Activated CD8-positive, alpha-beta T cell treated with anti-CD3 and anti-CD28 coated beads, Interleukin-2, amount 10 ng/mL, durations not matched to agents 7 days and 5 days (primary cell): ENCODE data around the gene RCC2. TPM values are rescaled to one million over a fixed set of nuclear protein-coding genes. Genes with fewer than 3 reads are reported as not detected.

Experiments used
- ATAC-seq: fragments of 150-1000 bp; cut with Tn5 transposase; one replicate; pipeline ENCODE4 v1.10.0; 2021; ENCODE audit warnings: moderate library complexity
- CTCF ChIA-PET: fragments of 350-600 bp; sonication (Branson Sonifier 250); formaldehyde crosslinking; loops from one replicate; lab custom pipeline; 2021; ENCODE audit warnings: antibody characterized with exemption; lab: Charles Lee
- POLR2A ChIA-PET: fragments of 350-600 bp; sonication (Branson Sonifier 250); formaldehyde crosslinking; loops from one replicate; lab custom pipeline; 2021; ENCODE audit warnings: antibody characterized with exemption; lab: Charles Lee
- DNase-seq: peaks from one replicate; pipeline ENCODE4 v3.0.0-alpha.2; 2020
- H3K27ac Mint-ChIP-seq: one replicate; pipeline ENCODE4 v1.8.0; 2021; ENCODE audit warnings: mild to moderate bottlenecking, mixed read lengths
- H3K27me3 Mint-ChIP-seq: one replicate; pipeline ENCODE4 v1.8.0; 2021; ENCODE audit warnings: low read depth, mixed read lengths
- H3K36me3 Mint-ChIP-seq: one replicate; pipeline ENCODE4 v1.8.0; 2021; ENCODE audit warnings: low read depth, mixed read lengths
- H3K4me1 Mint-ChIP-seq: one replicate; pipeline ENCODE4 v1.8.0; 2021; ENCODE audit warnings: low read depth, mixed read lengths
- H3K4me3 Mint-ChIP-seq: one replicate; pipeline ENCODE4 v1.8.0; 2021; ENCODE audit warnings: mild to moderate bottlenecking, mixed read lengths
- H3K9me3 Mint-ChIP-seq: one replicate; pipeline ENCODE4 v1.8.0; 2022; ENCODE audit warnings: mixed read lengths; ENCODE audit not compliant: insufficient read depth
- total RNA-seq, 2 experiments: library from RNA; stranded (reverse); gene quantifications; one replicate each; pipeline ENCODE4 v1.2.3, GENCODE V29; 2021

Gene RCC2
- total RNA-seq, 2 experiments from 2014 or later = 151 to 152 TPM

GRCh38 chr1:17397910-17398695 lies 41.4 kb downstream of the RCC2 start:
- ChIA-PET CTCF (no interaction called here), POLR2A (no interaction called here)
- no peaks in the 10 kb centered on the region for H3K9me3 Mint-ChIP-seq
- H3K36me3 Mint-ChIP-seq = no peaks in the 10 kb centered on the region
- no peak for ATAC-seq
- no peaks in the 10 kb centered on the region for H3K27me3 Mint-ChIP-seq
- H3K27ac Mint-ChIP-seq = no peak overlapping the region
- H3K4me1 Mint-ChIP-seq = peaks cover 1% of the 10 kb centered on the region
- DNase-seq = no peak
- no peak overlapping the region for H3K4me3 Mint-ChIP-seq

DNA sequence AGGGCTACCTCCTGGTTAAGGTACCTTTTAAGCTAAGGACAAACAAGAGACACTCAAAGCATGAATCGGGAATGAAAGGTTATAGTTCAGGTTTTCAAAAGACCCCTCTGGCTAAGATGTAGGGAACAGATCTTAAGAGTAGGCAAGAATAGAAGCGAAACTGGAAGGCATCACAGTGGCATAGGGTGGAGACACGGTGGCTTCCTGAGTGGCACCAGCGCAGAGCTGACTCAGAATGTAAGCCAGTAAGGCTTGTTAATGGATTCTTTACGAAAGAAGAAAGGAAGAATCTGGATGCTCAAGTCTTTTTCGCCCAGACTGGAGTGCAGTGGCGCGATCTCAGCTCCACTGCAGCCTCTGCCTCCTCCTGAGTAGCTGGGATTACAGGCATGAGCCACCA lies 46.2 kb downstream of the RCC2 start:
- CTCF ChIA-PET = no interaction called here
- no peak for ATAC-seq

GRCh38 chr1:17392199-17392740 lies 47.2 kb downstream of the RCC2 start:
- ATAC-seq (no peak), DNase-seq (no peak)
- Mint-ChIP-seq H3K27ac (no peak overlapping the region), H3K4me3 (no peak overlapping the region), H3K36me3 (no peaks in the 10 kb centered on the region), H3K27me3 (no peaks in the 10 kb centered on the region), H3K4me1 (peaks cover 4% of the 10 kb centered on the region), H3K9me3 (no peaks in the 10 kb centered on the region)
- POLR2A ChIA-PET = no interaction called here
- CTCF ChIA-PET = no interaction called here

More for the DNA sequence above, 46.2 kb downstream of the RCC2 start:
- DNase-seq = no peak
- Mint-ChIP-seq H3K9me3 (no peaks in the 10 kb centered on the region), H3K36me3 (no peaks in the 10 kb centered on the region), H3K27me3 (no peaks in the 10 kb centered on the region), H3K4me1 (peaks cover 4% of the 10 kb centered on the region), H3K27ac (no peak overlapping the region), H3K4me3 (no peak overlapping the region)
- POLR2A ChIA-PET = no interaction called here

GRCh38 chr1:17381161-17381560 lies 58.3 kb downstream of the RCC2 start:
- Mint-ChIP-seq H3K4me3 (no peak overlapping the region), H3K27me3 (peaks cover 2% of the 10 kb centered on the region), H3K9me3 (no peaks in the 10 kb centered on the region), H3K36me3 (no peaks in the 10 kb centered on the region), H3K4me1 (no peaks in the 10 kb centered on the region), H3K27ac (no peak overlapping the region)
- CTCF ChIA-PET = no interaction called here
- ATAC-seq = no peak
- no peak for DNase-seq
- POLR2A ChIA-PET = no interaction called here

DNA sequence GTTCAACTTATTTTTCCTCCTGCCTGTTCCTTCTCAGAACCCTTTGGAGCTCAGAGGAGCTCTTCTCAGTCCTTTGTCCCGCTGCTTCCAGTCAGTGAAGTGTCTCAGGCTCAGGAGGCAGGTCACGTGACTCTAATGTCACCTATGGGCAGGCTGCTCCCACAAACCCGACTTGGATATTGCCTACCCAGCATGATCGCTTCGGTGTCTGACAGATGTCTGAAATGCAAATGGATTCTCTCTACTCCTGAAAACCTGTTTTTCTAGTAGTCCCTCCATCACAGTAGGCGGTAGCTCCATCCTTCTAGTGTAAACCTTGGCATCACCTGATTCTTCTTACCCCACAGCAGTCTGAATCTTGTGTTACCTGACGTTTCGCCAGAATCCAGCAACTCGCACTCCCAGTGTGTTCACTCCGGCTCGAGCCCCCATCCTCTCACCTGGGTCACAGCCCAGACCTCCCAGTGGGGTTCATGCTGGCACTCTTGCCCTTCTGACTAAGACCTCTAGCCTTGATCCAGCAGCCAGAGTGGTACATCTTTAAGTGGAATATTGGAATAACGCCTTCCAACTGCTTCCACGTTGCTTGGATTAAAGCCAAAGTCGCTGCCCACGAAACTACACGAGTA lies 62.0 kb downstream of the RCC2 start:
- H3K4me3 Mint-ChIP-seq = no peak overlapping the region
- peaks cover 2% of the 10 kb centered on the region for H3K27me3 Mint-ChIP-seq
- CTCF ChIA-PET = no interaction called here

DNA sequence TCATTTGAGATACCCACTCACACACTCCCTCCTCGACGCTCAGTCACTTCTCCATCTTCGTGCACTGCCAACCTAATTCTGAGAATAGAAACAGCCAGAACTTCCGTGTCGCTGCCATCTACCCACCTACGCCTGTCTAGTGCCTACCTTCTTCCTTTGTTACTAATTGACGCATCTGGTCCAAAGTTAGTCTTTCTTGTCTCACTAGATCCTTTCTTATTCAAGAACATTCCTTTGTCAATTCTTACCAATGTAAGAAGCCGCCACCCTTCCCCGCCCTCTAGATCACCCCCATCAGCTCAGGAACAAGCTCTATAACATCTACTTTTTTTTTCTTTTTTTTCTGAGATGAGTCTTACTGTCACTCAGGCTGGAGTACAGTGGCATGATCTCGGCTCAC lies 63.8 kb downstream of the RCC2 start:
- Mint-ChIP-seq H3K4me3 (no peak overlapping the region), H3K27me3 (peaks cover under 1% of the 10 kb centered on the region), H3K9me3 (no peaks in the 10 kb centered on the region), H3K36me3 (no peaks in the 10 kb centered on the region), H3K27ac (no peak overlapping the region), H3K4me1 (no peaks in the 10 kb centered on the region)
- ChIA-PET CTCF (no interaction called here), POLR2A (no interaction called here)
- ATAC-seq = no peak
- no peak for DNase-seq

More for the DNA sequence above, 62.0 kb downstream of the RCC2 start:
- no peak for DNase-seq
- no peaks in the 10 kb centered on the region for H3K4me1 Mint-ChIP-seq
- H3K36me3 Mint-ChIP-seq = no peaks in the 10 kb centered on the region
- no peak for ATAC-seq
- no peaks in the 10 kb centered on the region for H3K9me3 Mint-ChIP-seq
- POLR2A ChIA-PET = no interaction called here
- H3K27ac Mint-ChIP-seq = no peak overlapping the region

GRCh38 chr1:17372955-17373354 lies 66.5 kb downstream of the RCC2 start:
- H3K9me3 Mint-ChIP-seq = no peaks in the 10 kb centered on the region
- no peak overlapping the region for H3K27ac Mint-ChIP-seq
- ChIA-PET CTCF (no interaction called here), POLR2A (no interaction called here)
- H3K27me3 Mint-ChIP-seq = no peaks in the 10 kb centered on the region
- no peak overlapping the region for H3K4me3 Mint-ChIP-seq
- no peaks in the 10 kb centered on the region for H3K4me1 Mint-ChIP-seq
- ATAC-seq (no peak), DNase-seq (no peak)
- H3K36me3 Mint-ChIP-seq = no peaks in the 10 kb centered on the region

GRCh38 chr1:17371896-17372295 lies 67.6 kb downstream of the RCC2 start, which contains the start of gene PADI6:
Gene PADI6, plus strand, starts transcription at chr1:17372196. Its CDS starts 50 bp downstream, at chr1:17372246.
- no peaks in the 10 kb centered on the region for H3K9me3 Mint-ChIP-seq
- H3K36me3 Mint-ChIP-seq = no peaks in the 10 kb centered on the region
- no peak for ATAC-seq
- H3K27ac Mint-ChIP-seq = no peak within 1 kb of the TSS
- no peaks in the 10 kb centered on the region for H3K4me1 Mint-ChIP-seq
- ChIA-PET CTCF (no interaction called here), POLR2A (no interaction called here)
- no peaks in the 10 kb centered on the region for H3K27me3 Mint-ChIP-seq
- H3K4me3 Mint-ChIP-seq = no peak within 1 kb of the TSS
- no peak for DNase-seq

GRCh38 chr1:17370618-17371017 lies 68.9 kb downstream of the RCC2 start:
- Mint-ChIP-seq H3K9me3 (no peaks in the 10 kb centered on the region), H3K36me3 (no peaks in the 10 kb centered on the region), H3K4me1 (no peaks in the 10 kb centered on the region), H3K4me3 (no peak overlapping the region), H3K27ac (no peak overlapping the region), H3K27me3 (no peaks in the 10 kb centered on the region)
- POLR2A ChIA-PET = interaction anchor here (0.6 kb wide), 1 partner anchor 25 kb away, joined by 3 read pairs; no protein-coding TSS in a partner anchor
- DNase-seq = no peak
- no peak for ATAC-seq
- CTCF ChIA-PET = interaction anchor here (1.0 kb wide), 2 partner anchors 15 to 124 kb away, joined by 3 read pairs; no protein-coding TSS in a partner anchor

DNA sequence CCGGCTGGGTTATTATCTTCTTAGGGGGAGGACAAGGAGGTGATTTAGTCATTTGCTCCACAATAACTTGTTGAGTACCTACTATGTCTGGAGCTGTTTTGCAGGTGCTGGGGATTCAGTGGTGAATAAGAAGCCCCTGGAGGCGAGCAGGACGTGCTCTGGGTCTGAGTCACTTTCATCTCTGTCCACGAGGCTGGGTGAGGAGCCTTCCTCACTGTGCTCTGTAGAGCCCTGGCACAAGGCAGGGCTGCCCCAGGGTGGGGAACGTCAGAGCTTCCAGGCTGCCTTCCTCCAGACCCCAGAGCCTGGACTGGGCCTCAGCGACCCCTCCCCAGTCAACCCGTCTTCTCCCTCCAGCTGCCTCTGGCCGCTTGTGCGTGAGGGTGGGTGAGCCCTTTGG lies 70.0 kb downstream of the RCC2 start:
- ATAC-seq (no peak), DNase-seq (no peak)
- ChIA-PET CTCF (interaction anchor here (1.0 kb wide), 1 partner anchor 14 kb away, joined by 3 read pairs; no protein-coding TSS in a partner anchor), POLR2A (no interaction called here)
- Mint-ChIP-seq H3K27ac (no peak overlapping the region), H3K4me3 (no peak overlapping the region), H3K9me3 (no peaks in the 10 kb centered on the region), H3K27me3 (no peaks in the 10 kb centered on the region), H3K4me1 (no peaks in the 10 kb centered on the region), H3K36me3 (no peaks in the 10 kb centered on the region)

DNA sequence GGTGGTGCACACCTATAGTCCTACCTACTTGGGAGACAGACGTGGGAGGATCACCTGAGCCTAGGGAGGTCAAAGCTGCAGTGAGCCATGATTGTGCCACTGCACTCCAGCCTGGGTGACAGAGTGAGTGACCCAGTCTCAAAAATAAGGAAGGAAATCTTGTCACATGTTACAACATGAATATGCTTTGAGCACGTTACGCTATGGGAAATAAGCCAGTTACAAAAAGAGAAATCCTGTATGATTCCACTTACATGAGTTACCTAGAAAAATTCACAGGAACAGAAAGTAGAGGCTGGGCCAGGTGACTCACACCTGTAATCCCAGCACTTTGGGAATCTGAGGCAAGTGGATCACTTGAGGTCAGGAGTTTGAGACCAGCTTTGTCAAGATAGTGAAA lies 74.2 kb downstream of the RCC2 start:
- Mint-ChIP-seq H3K9me3 (no peaks in the 10 kb centered on the region), H3K36me3 (no peaks in the 10 kb centered on the region), H3K27ac (no peak overlapping the region), H3K4me3 (no peak overlapping the region), H3K4me1 (no peaks in the 10 kb centered on the region), H3K27me3 (no peaks in the 10 kb centered on the region)
- ATAC-seq (no peak), DNase-seq (no peak)
- CTCF ChIA-PET = no interaction called here
- POLR2A ChIA-PET = no interaction called here

- no peak for ATAC-seq
Measured at GRCh38 chr1:17363771-17364170, 75.7 kb downstream of the RCC2 start.

More at GRCh38 chr1:17363771-17364170, 75.7 kb downstream of the RCC2 start:
- no peak for DNase-seq
- Mint-ChIP-seq H3K4me3 (no peak overlapping the region), H3K27me3 (no peaks in the 10 kb centered on the region), H3K27ac (no peak overlapping the region), H3K36me3 (no peaks in the 10 kb centered on the region), H3K4me1 (no peaks in the 10 kb centered on the region), H3K9me3 (no peaks in the 10 kb centered on the region)
- ChIA-PET CTCF (no interaction called here), POLR2A (no interaction called here)
